K562 (cell line): ENCODE data around the gene ACTR3C. TPM values are rescaled to one million over a fixed set of nuclear protein-coding genes. Genes with fewer than 3 reads are reported as not detected.
A peak's percentile ranks its signal among the peaks of the same experiment; 100 is the strongest.

Source experiments
- ATAC-seq: fragments of 200-7000 bp; cut with Tn5 transposase; 3 replicates; pipeline ENCODE4 v1.9.1; 2020; ENCODE audit warnings: moderate library complexity
- BruUV-seq: library from RNA; stranded (reverse); fragments of 400-500 nt; replicated peaks from 2 replicates; lab custom pipeline; 2021; lab: Mats Ljungman, UMichigan
- CTCF ChIA-PET: fragments of 300-600 bp; formaldehyde crosslinking; extraction: SDS; loops from one replicate; lab custom pipeline; 2021; ENCODE audit warnings: low intra/inter-chr PET ratio; lab: Yijun Ruan, JAX
- POLR2A ChIA-PET: fragments of 300-600, 350-650 bp; sonication (Branson Sonifier 250); formaldehyde crosslinking; extraction: SDS; loops from one replicate; lab custom pipeline; 2021; ENCODE audit warnings: antibody characterized with exemption, inconsistent platforms; lab: Yijun Ruan, JAX
- DNase-seq, 4 experiments: peaks; one replicate each; pipeline versions ENCODE4 v3.0.0 to v3.0.0-alpha.2; 2011 to 2018; ENCODE audit warnings: low spot score in 3 of 4, mixed read lengths in 3 of 4; ENCODE audit errors: extremely low read depth in 1 of 4
- FAIRE-seq: peaks from 2 replicates; lab custom pipeline; 2011; peaks lifted over from hg19 to GRCh38; lab: Jason Lieb, UNC
- H2AFZ ChIP-seq: 2 replicates; pipeline ENCODE4 v1.6.0; 2011; ENCODE audit warnings: low read depth, low read length, control low read depth, inconsistent platforms
- H3K27ac ChIP-seq: fragments of 200-600 bp; 3 replicates; pipeline ENCODE4 v1.8.0; 2011; ENCODE audit warnings: low read depth, mild to moderate bottlenecking, control low read depth, inconsistent platforms, low read length, moderate library complexity, mixed read lengths; ENCODE audit errors: extremely low read depth
- H3K27me3 ChIP-seq, 2 experiments: fragments of 300-600 bp in 1 of 2; 2 replicates in 1 of 2; 3 replicates in 1 of 2; pipeline versions ENCODE4 v1.6.0 to v1.8.0; 2011; ENCODE audit warnings: inconsistent platforms in 2 of 2, low read length in 2 of 2, mild to moderate bottlenecking in 1 of 2, mixed read lengths in 1 of 2, moderate library complexity in 1 of 2; ENCODE audit not compliant: control insufficient read depth in 2 of 2, insufficient read depth in 2 of 2
- H3K36me3 ChIP-seq: fragments of 300-600 bp; 3 replicates; pipeline ENCODE4 v1.8.0; 2011; ENCODE audit warnings: mild to moderate bottlenecking, low read length, inconsistent platforms; ENCODE audit not compliant: control insufficient read depth, insufficient read depth
- H3K4me1 ChIP-seq, 2 experiments: fragments of 200-600 bp in 1 of 2; replicated peaks in 1 of 2; 2 replicates in 1 of 2; 3 replicates in 1 of 2; pipeline versions ENCODE4 v1.5.1 to v1.8.0; 2011; ENCODE audit warnings: inconsistent platforms in 2 of 2, low read length in 2 of 2, mild to moderate bottlenecking in 1 of 2, mixed read lengths in 1 of 2, moderate library complexity in 1 of 2; ENCODE audit not compliant: control insufficient read depth in 2 of 2, insufficient read depth in 2 of 2
- H3K4me2 ChIP-seq: 2 replicates; pipeline ENCODE4 v1.6.1; 2011; ENCODE audit warnings: low read length, control low read depth, inconsistent platforms, mixed read lengths; ENCODE audit not compliant: insufficient read depth
- H3K4me3 ChIP-seq: fragments of 200-600 bp; sonication (generic), shearing (Covaris generic); 2 replicates; pipeline ENCODE4 v1.5.1; 2016; ENCODE audit warnings: control low read depth, inconsistent platforms
- H3K79me2 ChIP-seq: fragments of 200-600 bp; 3 replicates; pipeline ENCODE4 v1.8.0; 2011; ENCODE audit warnings: low read length, inconsistent platforms; ENCODE audit not compliant: control insufficient read depth, insufficient read depth
- H3K9ac ChIP-seq, 2 experiments: 2 replicates each; pipeline versions ENCODE4 v1.6.0 to v1.6.1; 2011; ENCODE audit warnings: low read depth in 2 of 2, low read length in 2 of 2, control low read depth in 1 of 2, inconsistent platforms in 1 of 2, mild to moderate bottlenecking in 1 of 2, mixed read lengths in 1 of 2; ENCODE audit not compliant: insufficient read depth in 1 of 2
- H3K9me1 ChIP-seq: one replicate; pipeline ENCODE4 v1.6.0; 2011; ENCODE audit warnings: inconsistent platforms, mild to moderate bottlenecking, low read length, moderate library complexity; ENCODE audit not compliant: control insufficient read depth, insufficient read depth
- H3K9me3 ChIP-seq: replicated peaks from 2 replicates; pipeline ENCODE4 v1.5.1; 2011; ENCODE audit warnings: low read depth, low read length, inconsistent platforms; ENCODE audit not compliant: control insufficient read depth, insufficient read depth
- H4K20me1 ChIP-seq: replicated peaks from 2 replicates; pipeline ENCODE4 v1.6.1; 2011; ENCODE audit warnings: low read length, inconsistent platforms, mixed read lengths; ENCODE audit not compliant: control insufficient read depth, insufficient read depth
- CEBPB ChIP-seq: fragments of 450-650 bp; IDR thresholded peaks from 2 replicates; pipeline ENCODE4 v1.6.1; 2016; ENCODE audit warnings: missing genetic modification characterization, missing compliant biosample characterization
- HDAC3 ChIP-seq: fragments of 450-650 bp; IDR thresholded peaks from 2 replicates; pipeline ENCODE4 v1.6.1; 2018; ENCODE audit warnings: borderline replicate concordance, mild to moderate bottlenecking, moderate library complexity; ENCODE audit not compliant: partially characterized antibody
- HSF4 ChIP-seq: fragments of 250-450 bp; sonication (Bioruptor Pico); IDR thresholded peaks from 2 replicates; pipeline ENCODE4 v2.1.2; 2022; ENCODE audit warnings: mild to moderate bottlenecking, moderate library complexity, borderline replicate concordance
- KLF16 ChIP-seq: IDR thresholded peaks from 2 replicates; pipeline ENCODE4 v1.6.1; 2016; ENCODE audit warnings: antibody characterized with exemption
- MCM7 ChIP-seq, 2 experiments: fragments of 450-650 bp; IDR thresholded peaks; 2 replicates each; pipeline ENCODE4 v1.6.1; 2016 to 2018
- NCOA1 ChIP-seq: fragments of 450-650 bp; IDR thresholded peaks from 2 replicates; pipeline ENCODE4 v1.6.1; 2016; ENCODE audit warnings: low read depth
- NR3C1 ChIP-seq: sonication (generic); formaldehyde crosslinking; IDR thresholded peaks from 2 replicates; pipeline ENCODE4 v1.8.1; 2022; ENCODE audit warnings: missing genetic modification reagents
- RERE ChIP-seq: sonication (generic); formaldehyde crosslinking; IDR thresholded peaks from 2 replicates; pipeline ENCODE4 v1.8.0; 2023; ENCODE audit warnings: missing genetic modification reagents, mild to moderate bottlenecking, borderline replicate concordance
- RUNX1 ChIP-seq: sonication (generic); IDR thresholded peaks from 2 replicates; pipeline ENCODE4 v1.6.1; 2016; ENCODE audit warnings: antibody characterized with exemption, low read depth
- ZKSCAN3 ChIP-seq: fragments of 250-450 bp; sonication (Bioruptor Pico); IDR thresholded peaks from 2 replicates; pipeline ENCODE4 v1.4.0; 2020
- ZNF398 ChIP-seq: fragments of 250-450 bp; sonication (Bioruptor Pico); IDR thresholded peaks from 2 replicates; pipeline ENCODE4 v1.8.0; 2021; ENCODE audit warnings: moderate library complexity, mild to moderate bottlenecking, inconsistent platforms
- ZNF551 ChIP-seq: fragments of 250-450 bp; sonication (Bioruptor Pico); IDR thresholded peaks from 2 replicates; pipeline ENCODE4 v1.5.0; 2021; ENCODE audit warnings: mild to moderate bottlenecking, moderate library complexity
- WGBS: fragments of 100-300 bp; shearing (Covaris generic); methylation state at CpG from one replicate; pipeline ENCODE4 v1.1.6; 2016; ENCODE audit warnings: low coverage, mixed read lengths; ENCODE audit not compliant: insufficient coverage; ENCODE audit errors: missing lambda C conversion rate; 5-methylcytosine and 5-hydroxymethylcytosine counted together
- in situ Hi-C: fragments of 300-500 bp; cut with MboI; formaldehyde crosslinking; loops from 4 replicates; pipeline ENCODE4 v1.15.0; 2018; ENCODE audit warnings: inconsistent platforms, mixed read lengths
- intact Hi-C: fragments of 100-400 bp; cut with micrococcal nuclease; formaldehyde crosslinking; loops from 2 replicates; pipeline ENCODE4 v1.14.2; 2022
- polyA plus RNA-seq, 8 experiments: library from polyadenylated mRNA; depleted of rRNA in 4 of 8; stranded (reverse) in 5 of 8; unstranded in 3 of 8; fragments of >200 nt; fragmentation: Nextera tagmentation in 2 of 8; fragmentation: Illumina TruSeq in 1 of 8; extraction: Ambion mirVana in 2 of 8; extraction: Trizol in 1 of 8; gene quantifications; 2 replicates each; pipeline versions ENCODE4 v1.2.1 to v1.2.3, GENCODE V29; 2011 to 2014; ENCODE audit warnings: inconsistent platforms in 1 of 8, missing spikeins in 1 of 8
- total RNA-seq, 7 experiments: library from RNA; depleted of rRNA in 6 of 7; stranded (reverse); fragments of >200 nt in 6 of 7; fragmentation: Illumina TruSeq in 2 of 7; extraction: Trizol in 2 of 7; gene quantifications; 2 replicates each; pipeline versions ENCODE4 v1.2.1 to v1.2.3, GENCODE V29; 2011 to 2021; ENCODE audit warnings: low replicate concordance in 1 of 7

The ACTR3C gene
- total and polyA plus RNA-seq, 9 of the 15 experiments (the other 6 are each of a cell fraction or from before 2014, with no cell fraction given): 9.0 to 35.4 (median 13.3) TPM

DNA sequence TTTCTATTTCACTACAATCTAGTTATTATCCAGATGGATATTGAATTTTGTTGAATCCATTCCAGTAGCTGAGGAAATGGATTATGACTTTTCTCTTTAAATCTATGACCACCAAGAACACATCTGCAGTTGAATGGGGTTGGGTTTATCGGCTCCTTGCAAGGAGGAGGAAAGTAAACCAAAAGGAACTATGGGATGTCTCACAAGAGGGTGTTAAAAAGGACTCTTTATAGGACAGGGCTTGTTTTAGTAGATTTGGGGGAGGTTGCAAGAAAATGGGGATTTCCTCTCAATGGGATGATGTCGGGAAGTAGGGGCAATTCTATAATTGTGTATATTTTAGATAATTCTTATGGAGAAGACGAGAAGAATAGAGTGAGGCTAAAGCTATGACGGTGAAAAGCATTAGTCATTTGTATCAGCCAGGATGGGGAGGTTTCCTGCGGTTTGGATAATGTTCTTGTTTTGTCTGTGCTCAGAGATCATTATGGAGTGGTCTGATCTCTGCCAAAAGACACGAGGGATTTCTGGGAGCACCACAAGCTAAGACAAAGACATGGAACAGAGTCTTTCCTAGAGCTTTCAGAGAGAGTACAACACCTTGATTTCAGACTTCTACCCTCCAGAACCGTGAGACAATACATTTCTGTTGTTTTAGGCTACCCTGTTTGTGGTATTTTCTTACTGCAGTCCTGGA is 5.4 kb downstream of the ACTR3C start:
- ChIA-PET CTCF (no interaction called here), POLR2A (interaction anchor here (0.6 to 1.2 kb wide), 6 partner anchors 13 to 446 kb away, joined by 3 to 4 read pairs (median 3); a partner anchor contains a TSS)
- Histone ChIP-seq H3K79me2 (peaks cover 70% of the 10 kb centered on the region), H3K9me1 (peaks cover 4% of the 10 kb centered on the region), H3K4me1 (peaks cover 50 to 89% of the 10 kb centered on the region in 2 experiments), H2AFZ (peak overlapping the region; percentile 48), H3K4me3 (no peak overlapping the region), H3K4me2 (peak overlapping the region; percentile 67), H3K9ac (peak overlapping the region in 1 of 2 experiments; percentile 45; a peak in 2 of 4 replicates), H3K27me3 (no peaks in the 10 kb centered on the region), H3K27ac (peak overlapping the region; percentile 76), H4K20me1 (no peaks in the 10 kb centered on the region), H3K36me3 (peaks cover 12% of the 10 kb centered on the region; the same call in 2 of the 3 replicates), H3K9me3 (no peaks in the 10 kb centered on the region)
- ATAC-seq (peak; percentile 48), DNase-seq (peak; percentile 51 to 88 (median 60)), FAIRE-seq (peak; percentile 87)
- 1% methylated on average over 7 of the region's 7 CpGs for WGBS
- BruUV-seq: no TSS peak
- in situ Hi-C loops: no loop called here
- intact Hi-C loops: loop anchor here (10.0 kb wide), 2 partner anchors 677 to 767 kb away; partner anchors contain the start of genes AGAP3, FASTK, NOS3 and TMUB1
- TF ChIP-seq NR3C1 (CRISPR knock-in tag) (no peak), HDAC3 (peak; percentile 95), ZKSCAN3 (CRISPR knock-in tag) (no peak), NCOA1 (no peak; the same call in 1 of the 2 replicates), KLF16 (peak; percentile 52; the same call in 1 of the 2 replicates), MCM7 (IDR thresholded peaks at IDR 0.05) (no peak), HSF4 (no peak), CEBPB (tag) (no peak), ZNF551 (CRISPR knock-in tag) (no peak), ZNF398 (CRISPR knock-in tag) (no peak), RUNX1 (0 out of 2 replicates have a peak, but pooled peaks have one; percentile 49), RERE (CRISPR knock-in tag) (no peak)
